Neutrophil (primary cell): ENCODE results near the gene MBOAT1.

Experiments used
- H3K27ac ChIP-seq: fragments of 200-600 bp; sonication (generic); 2 replicates; pipeline ENCODE4 v1.5.1; 2016; ENCODE audit warnings: mild to moderate bottlenecking, moderate library complexity
- H3K27me3 ChIP-seq: fragments of 200-600 bp; sonication (generic); 2 replicates; pipeline ENCODE4 v1.6.0; 2016; ENCODE audit warnings: mild to moderate bottlenecking
- H3K36me3 ChIP-seq: fragments of 200-600 bp; sonication (generic); 2 replicates; pipeline ENCODE4 v1.5.1; 2017
- H3K4me1 ChIP-seq, 2 experiments: fragments of 200-600 bp in 1 of 2; sonication (generic) in 1 of 2; 1 replicate in 1 of 2; 2 replicates in 1 of 2; pipeline versions ENCODE4 v1.5.1 to v1.6.1; 2013 to 2016; ENCODE audit warnings: low read depth in 1 of 2, low read length in 1 of 2, mild to moderate bottlenecking in 1 of 2, moderate library complexity in 1 of 2; ENCODE audit not compliant: control insufficient read depth in 1 of 2, insufficient read depth in 1 of 2
- H3K4me3 ChIP-seq, 2 experiments: fragments of 200-600 bp in 1 of 2; sonication (generic) in 1 of 2; 1 replicate in 1 of 2; 2 replicates in 1 of 2; pipeline ENCODE4 v1.5.1; 2013 to 2016; ENCODE audit warnings: low read depth in 1 of 2, low read length in 1 of 2, mild to moderate bottlenecking in 1 of 2, moderate library complexity in 1 of 2
- H3K9me3 ChIP-seq: fragments of 200-600 bp; sonication (generic); 2 replicates; pipeline ENCODE4 v1.5.1; 2016
- CTCF ChIP-seq: fragments of 200-600 bp; sonication (generic); IDR thresholded peaks from 2 replicates; pipeline ENCODE4 v1.5.1; 2016; ENCODE audit warnings: antibody characterized with exemption

MBOAT1 gene

GRCh38 chr6:20232188-20232587 is 19.9 kb upstream of the MBOAT1 start:
- TF ChIP-seq CTCF, result no peak
- Histone ChIP-seq H3K36me3 (no peaks in the 10 kb centered on the region), H3K4me1 (no peaks in the 10 kb centered on the region), H3K9me3 (no peaks in the 10 kb centered on the region), H3K4me3 (no peak overlapping the region), H3K27me3 (no peaks in the 10 kb centered on the region), H3K27ac (no peak overlapping the region)

- TF ChIP-seq CTCF, result no peak
- Histone ChIP-seq H3K27ac (no peak overlapping the region), H3K36me3 (no peaks in the 10 kb centered on the region), H3K9me3 (no peaks in the 10 kb centered on the region), H3K4me3 (no peak overlapping the region), H3K27me3 (no peaks in the 10 kb centered on the region), H3K4me1 (no peaks in the 10 kb centered on the region)
Measured at GRCh38 chr6:20230401-20231119, 18.3 kb upstream of the MBOAT1 start.

GRCh38 chr6:20229881-20230280 is 17.6 kb upstream of the MBOAT1 start:
- TF ChIP-seq CTCF, result no peak
- Histone ChIP-seq H3K4me1 (no peaks in the 10 kb centered on the region), H3K36me3 (no peaks in the 10 kb centered on the region), H3K27ac (no peak overlapping the region), H3K4me3 (no peak overlapping the region), H3K9me3 (no peaks in the 10 kb centered on the region), H3K27me3 (no peaks in the 10 kb centered on the region)

GRCh38 chr6:20227350-20227749 is 15.1 kb upstream of the MBOAT1 start:
- Histone ChIP-seq H3K4me3 (no peak overlapping the region), H3K9me3 (no peaks in the 10 kb centered on the region)
- TF ChIP-seq CTCF, result no peak

GRCh38 chr6:20223141-20223540 is 10.9 kb upstream of the MBOAT1 start:
- Histone ChIP-seq H3K4me3 (no peak overlapping the region), H3K27me3 (no peaks in the 10 kb centered on the region), H3K4me1 (peaks cover 3 to 6% of the 10 kb centered on the region in 2 experiments), H3K27ac (no peak overlapping the region), H3K9me3 (no peaks in the 10 kb centered on the region), H3K36me3 (no peaks in the 10 kb centered on the region)
- no peak for TF ChIP-seq CTCF

More at GRCh38 chr6:20227350-20227749, 15.1 kb upstream of the MBOAT1 start:
- peaks cover 3 to 6% of the 10 kb centered on the region in 2 experiments for H3K4me1 ChIP-seq
- no peaks in the 10 kb centered on the region for H3K36me3 ChIP-seq
- H3K27me3 ChIP-seq, result no peaks in the 10 kb centered on the region
- no peak overlapping the region for H3K27ac ChIP-seq
